HG03159 (cell line): ENCODE measurements around the gene MAML2.
"Not testable (repeated sequence)": the region's sequence is repeated elsewhere in the genome, so short reads cannot be mapped to it uniquely, and the experiment has no call there.

Experiments used
- ATAC-seq: cut with Tn5 transposase; IDR thresholded peaks from one replicate; pipeline ENCODE4 v1.9.1; 2021; ENCODE audit warnings: mild to moderate bottlenecking, moderate library complexity; ENCODE audit not compliant: unreplicated experiment

Gene MAML2

GRCh38 chr11:96272529-96273222, 70.3 kb downstream of the MAML2 start:
- peak; percentile 69 for ATAC-seq

GRCh38 chr11:96271777-96272176, 71.2 kb downstream of the MAML2 start:
- no peak for ATAC-seq

GRCh38 chr11:96271352-96271751, 71.6 kb downstream of the MAML2 start:
- not testable (repeated sequence) for ATAC-seq

GRCh38 chr11:96268527-96268926, 74.5 kb downstream of the MAML2 start:
- not testable (repeated sequence) for ATAC-seq

DNA sequence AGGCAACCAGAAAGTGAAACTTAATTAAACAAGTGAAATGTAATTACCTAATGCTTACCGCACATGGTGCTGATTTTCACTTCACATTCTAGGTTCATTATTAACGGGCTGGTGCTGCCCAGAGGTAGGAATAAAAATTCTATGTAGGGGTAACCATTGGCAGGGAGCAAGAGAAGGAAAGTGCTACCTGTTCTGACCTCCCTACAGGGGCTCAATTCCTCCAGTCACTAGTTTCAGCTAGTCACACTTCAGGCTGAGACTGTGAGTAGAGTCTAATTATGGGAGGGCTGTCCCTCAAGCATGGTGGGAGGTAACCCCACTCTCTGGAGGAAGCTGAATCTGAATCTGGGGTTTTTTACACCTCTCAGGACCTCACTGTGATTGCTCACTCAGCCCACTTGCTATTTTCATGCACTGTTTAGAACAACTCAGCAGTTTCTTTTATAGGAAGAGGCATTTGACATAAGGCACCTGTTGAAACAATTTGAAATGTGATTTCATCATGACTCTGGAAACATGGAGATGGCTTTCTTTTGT, 75.4 kb downstream of the MAML2 start:
- peak; percentile 92 for ATAC-seq

DNA sequence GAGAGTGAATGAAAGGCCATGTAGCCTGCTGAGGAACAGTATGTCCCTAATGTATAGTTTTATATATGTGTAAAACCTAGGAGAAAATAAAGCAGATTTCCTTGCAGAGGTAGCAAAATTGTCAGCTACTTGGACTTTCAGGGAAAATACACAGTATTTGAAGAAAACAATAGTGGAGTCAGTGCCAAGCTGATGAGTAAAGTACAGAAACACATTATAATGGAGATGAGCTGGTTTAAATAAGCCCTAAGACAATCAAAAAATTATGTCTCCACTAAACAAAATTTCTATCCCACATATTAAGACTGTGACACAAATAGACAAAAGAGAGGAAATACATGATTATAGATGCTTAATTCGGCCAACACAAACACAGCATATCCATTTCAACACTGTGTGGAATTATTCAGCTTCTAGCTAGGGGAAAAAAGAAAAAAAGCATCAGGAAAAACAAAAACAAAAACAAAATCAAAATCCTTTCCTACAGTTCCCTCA, 75.9 kb downstream of the MAML2 start:
- no peak for ATAC-seq

DNA sequence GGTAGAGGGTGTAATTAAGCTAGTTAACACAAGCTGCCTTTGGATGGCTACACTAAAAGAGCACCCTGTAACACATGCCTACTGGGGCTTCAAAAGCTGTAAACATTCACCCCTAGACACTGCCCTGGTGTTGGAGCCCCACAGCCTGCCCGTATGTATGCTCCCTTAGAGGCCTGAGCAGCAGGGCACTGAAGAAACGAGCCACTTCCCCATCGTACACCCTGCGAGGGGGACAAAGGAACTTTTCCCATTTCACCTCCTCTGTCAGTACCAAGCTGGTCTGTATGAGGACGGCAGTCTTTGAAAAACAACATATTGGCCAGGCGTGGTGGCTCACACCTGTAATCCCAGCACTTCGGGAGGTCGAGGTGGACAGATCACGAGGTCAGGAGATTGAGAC, 77.0 kb downstream of the MAML2 start:
- no peak for ATAC-seq

GRCh38 chr11:96265220-96265737, 77.7 kb downstream of the MAML2 start:
- ATAC-seq, result no peak

GRCh38 chr11:96264364-96264763, 78.6 kb downstream of the MAML2 start:
- ATAC-seq, result no peak

GRCh38 chr11:96263238-96263763, 79.7 kb downstream of the MAML2 start:
- ATAC-seq, result no peak

DNA sequence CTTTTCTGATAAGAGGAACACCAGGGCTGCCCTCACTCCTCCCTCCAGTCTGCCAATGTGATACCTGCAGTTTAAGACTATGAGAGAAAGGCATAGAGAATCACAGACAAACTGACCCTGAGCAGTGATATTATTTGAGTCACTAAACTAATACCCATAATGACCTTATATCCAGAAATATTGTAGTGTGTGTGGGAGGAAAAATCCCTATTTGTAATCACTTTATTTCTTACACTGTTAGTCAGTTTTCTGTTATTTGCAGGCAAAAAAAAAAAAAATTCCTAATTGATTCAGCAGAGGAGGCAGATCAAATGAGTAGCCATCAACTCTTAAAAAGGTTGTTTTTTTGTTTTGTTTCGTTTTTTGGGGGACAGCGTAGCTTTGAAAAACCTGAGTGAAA, 82.5 kb downstream of the MAML2 start:
- no peak for ATAC-seq

DNA sequence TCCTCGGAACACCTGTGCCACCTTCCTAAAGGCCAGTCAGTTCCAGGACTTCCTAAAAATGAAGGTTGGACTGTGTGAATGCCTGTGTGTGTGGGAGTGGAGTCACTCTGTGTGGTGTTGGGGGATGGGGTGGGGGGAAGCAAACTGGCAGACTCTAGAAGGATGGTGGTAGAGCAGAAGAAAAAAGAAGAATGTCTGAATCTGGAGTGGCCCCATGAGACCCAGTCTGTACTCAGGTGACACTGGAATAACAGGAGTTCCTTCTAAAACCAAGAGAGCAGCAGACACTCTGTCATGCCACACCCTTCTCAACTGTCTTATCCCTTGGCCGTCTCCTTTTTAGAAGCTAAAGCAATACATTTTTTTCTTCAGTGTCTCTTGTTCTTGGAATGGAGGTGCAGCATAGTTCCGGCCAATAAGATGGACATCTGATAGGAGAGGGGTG, 82.9 kb downstream of the MAML2 start:
- no peak for ATAC-seq

- ATAC-seq, result no peak
Observed at GRCh38 chr11:96259134-96259830, 83.7 kb downstream of the MAML2 start.

- peak; percentile 77 for ATAC-seq
Observed at GRCh38 chr11:96257972-96258934, 84.7 kb downstream of the MAML2 start.

DNA sequence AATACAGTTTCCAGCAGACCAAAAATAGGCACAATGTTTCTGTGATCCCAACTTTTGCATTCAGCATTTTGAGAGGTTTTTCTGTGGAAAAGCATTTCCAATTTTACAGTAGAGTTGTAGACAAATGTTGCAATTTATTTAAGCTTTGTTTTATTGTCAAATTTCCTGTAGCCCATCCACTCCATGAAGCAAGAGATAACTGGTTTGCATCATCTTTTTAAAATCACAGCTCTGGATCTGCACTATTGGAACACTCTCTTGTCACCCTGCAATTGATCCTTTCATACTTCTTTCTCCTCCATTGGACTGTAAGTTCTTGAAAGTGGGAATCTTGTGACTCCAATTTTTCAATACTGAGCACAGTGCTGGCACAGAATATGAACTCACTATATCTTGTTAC, 86.0 kb downstream of the MAML2 start:
- ATAC-seq, result no peak

- no peak for ATAC-seq
Observed at GRCh38 chr11:96256215-96257011, 86.6 kb downstream of the MAML2 start.

DNA sequence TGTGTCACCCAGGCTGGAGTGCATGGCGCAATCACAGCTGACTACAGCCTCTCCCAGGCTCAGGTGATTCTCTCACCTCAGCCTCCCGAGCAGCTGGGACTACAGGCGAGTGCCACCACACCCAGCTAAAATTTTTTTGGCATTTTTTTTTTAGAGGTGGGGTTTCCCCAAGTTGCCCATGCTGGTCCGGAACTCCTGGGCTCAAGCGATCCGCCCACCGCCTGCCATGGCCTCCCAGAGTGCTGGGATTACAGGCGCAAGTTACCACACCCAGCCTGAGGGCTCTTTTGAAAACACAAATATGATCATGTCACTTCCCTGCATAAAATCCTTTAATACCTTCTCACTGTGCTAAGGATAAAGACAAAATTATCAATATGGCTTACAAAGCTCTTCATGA, 88.1 kb downstream of the MAML2 start:
- ATAC-seq, result no peak

- peak; percentile 49 for ATAC-seq
Observed at GRCh38 chr11:96254087-96254486, 88.9 kb downstream of the MAML2 start.

GRCh38 chr11:96246718-96247552, 96.1 kb downstream of the MAML2 start:
- no peak for ATAC-seq
